ENCODE results near the gene ADPRS.

Gene ADPRS

DNA sequence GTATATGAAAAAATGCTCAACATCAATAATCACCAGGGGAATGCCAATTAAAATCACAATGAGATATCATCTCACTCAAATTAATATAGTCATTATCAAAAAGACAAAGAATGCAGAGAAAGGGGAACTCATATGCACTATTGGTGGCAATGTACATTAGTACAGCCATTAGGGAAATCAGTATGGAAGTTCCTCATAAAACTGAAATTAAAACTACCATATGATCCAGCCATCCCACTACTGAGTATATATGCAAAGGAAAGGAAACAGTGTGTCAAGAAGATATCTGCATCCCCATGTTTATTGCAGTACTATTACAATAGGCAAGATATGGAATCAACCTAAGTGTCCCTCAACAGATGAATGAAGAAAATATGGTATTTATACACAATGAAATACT, 36.9 kb upstream of the ADPRS start:
- H3K9me3 ChIP-seq (ENCODE audit: control insufficient read depth, insufficient read depth, low read depth, low read length) = no peaks in the 10 kb centered on the region
- no peak overlapping the region for H3K4me3 ChIP-seq (ENCODE audit: low read depth, low read length)
- no peak for TF ChIP-seq ZNF629 (tag by site-specific recombination; IDR thresholded peaks at IDR 0.05)
- TF ChIP-seq, protein P1, sequence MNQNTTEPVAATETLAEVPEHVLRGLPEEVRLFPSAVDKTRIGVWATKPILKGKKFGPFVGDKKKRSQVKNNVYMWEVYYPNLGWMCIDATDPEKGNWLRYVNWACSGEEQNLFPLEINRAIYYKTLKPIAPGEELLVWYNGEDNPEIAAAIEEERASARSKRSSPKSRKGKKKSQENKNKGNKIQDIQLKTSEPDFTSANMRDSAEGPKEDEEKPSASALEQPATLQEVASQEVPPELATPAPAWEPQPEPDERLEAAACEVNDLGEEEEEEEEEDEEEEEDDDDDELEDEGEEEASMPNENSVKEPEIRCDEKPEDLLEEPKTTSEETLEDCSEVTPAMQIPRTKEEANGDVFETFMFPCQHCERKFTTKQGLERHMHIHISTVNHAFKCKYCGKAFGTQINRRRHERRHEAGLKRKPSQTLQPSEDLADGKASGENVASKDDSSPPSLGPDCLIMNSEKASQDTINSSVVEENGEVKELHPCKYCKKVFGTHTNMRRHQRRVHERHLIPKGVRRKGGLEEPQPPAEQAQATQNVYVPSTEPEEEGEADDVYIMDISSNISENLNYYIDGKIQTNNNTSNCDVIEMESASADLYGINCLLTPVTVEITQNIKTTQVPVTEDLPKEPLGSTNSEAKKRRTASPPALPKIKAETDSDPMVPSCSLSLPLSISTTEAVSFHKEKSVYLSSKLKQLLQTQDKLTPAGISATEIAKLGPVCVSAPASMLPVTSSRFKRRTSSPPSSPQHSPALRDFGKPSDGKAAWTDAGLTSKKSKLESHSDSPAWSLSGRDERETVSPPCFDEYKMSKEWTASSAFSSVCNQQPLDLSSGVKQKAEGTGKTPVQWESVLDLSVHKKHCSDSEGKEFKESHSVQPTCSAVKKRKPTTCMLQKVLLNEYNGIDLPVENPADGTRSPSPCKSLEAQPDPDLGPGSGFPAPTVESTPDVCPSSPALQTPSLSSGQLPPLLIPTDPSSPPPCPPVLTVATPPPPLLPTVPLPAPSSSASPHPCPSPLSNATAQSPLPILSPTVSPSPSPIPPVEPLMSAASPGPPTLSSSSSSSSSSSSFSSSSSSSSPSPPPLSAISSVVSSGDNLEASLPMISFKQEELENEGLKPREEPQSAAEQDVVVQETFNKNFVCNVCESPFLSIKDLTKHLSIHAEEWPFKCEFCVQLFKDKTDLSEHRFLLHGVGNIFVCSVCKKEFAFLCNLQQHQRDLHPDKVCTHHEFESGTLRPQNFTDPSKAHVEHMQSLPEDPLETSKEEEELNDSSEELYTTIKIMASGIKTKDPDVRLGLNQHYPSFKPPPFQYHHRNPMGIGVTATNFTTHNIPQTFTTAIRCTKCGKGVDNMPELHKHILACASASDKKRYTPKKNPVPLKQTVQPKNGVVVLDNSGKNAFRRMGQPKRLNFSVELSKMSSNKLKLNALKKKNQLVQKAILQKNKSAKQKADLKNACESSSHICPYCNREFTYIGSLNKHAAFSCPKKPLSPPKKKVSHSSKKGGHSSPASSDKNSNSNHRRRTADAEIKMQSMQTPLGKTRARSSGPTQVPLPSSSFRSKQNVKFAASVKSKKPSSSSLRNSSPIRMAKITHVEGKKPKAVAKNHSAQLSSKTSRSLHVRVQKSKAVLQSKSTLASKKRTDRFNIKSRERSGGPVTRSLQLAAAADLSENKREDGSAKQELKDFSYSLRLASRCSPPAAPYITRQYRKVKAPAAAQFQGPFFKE (tag by site-specific recombination; IDR thresholded peaks at IDR 0.05; ENCODE audit: borderline replicate concordance) = no peak
- TF ChIP-seq, protein P2, sequence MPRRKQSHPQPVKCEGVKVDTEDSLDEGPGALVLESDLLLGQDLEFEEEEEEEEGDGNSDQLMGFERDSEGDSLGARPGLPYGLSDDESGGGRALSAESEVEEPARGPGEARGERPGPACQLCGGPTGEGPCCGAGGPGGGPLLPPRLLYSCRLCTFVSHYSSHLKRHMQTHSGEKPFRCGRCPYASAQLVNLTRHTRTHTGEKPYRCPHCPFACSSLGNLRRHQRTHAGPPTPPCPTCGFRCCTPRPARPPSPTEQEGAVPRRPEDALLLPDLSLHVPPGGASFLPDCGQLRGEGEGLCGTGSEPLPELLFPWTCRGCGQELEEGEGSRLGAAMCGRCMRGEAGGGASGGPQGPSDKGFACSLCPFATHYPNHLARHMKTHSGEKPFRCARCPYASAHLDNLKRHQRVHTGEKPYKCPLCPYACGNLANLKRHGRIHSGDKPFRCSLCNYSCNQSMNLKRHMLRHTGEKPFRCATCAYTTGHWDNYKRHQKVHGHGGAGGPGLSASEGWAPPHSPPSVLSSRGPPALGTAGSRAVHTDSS (tag by site-specific recombination; IDR thresholded peaks at IDR 0.05) = no peak
- peak; percentile 57; the same call in 1 of the 2 replicates for TF ChIP-seq ZNF664 (tag by site-specific recombination; IDR thresholded peaks at IDR 0.05)
- TF ChIP-seq ZNF660 (tag by site-specific recombination; IDR thresholded peaks at IDR 0.05) = no peak
- TF ChIP-seq GLIS1 (tag by site-specific recombination; IDR thresholded peaks at IDR 0.05) = no peak
- H3K36me3 ChIP-seq (ENCODE audit: control insufficient read depth in 2 of 2, insufficient read depth in 1 of 2, low read length in 2 of 2) = peaks cover 9 to 30% of the 10 kb centered on the region in 2 experiments; a peak in 2 of 3 replicates
- ChIA-PET POLR2A (no interaction called here), CTCF (interaction anchor here (0.6 kb wide), 1 partner anchor 190 kb away, joined by 3 read pairs; no protein-coding TSS in a partner anchor)
- no peak overlapping the region for H3K27ac ChIP-seq (ENCODE audit: extremely low read depth, low read depth, low read length)
- no peaks in the 10 kb centered on the region for H3K4me1 ChIP-seq (ENCODE audit: control insufficient read depth, insufficient read depth, low read length)

DNA sequence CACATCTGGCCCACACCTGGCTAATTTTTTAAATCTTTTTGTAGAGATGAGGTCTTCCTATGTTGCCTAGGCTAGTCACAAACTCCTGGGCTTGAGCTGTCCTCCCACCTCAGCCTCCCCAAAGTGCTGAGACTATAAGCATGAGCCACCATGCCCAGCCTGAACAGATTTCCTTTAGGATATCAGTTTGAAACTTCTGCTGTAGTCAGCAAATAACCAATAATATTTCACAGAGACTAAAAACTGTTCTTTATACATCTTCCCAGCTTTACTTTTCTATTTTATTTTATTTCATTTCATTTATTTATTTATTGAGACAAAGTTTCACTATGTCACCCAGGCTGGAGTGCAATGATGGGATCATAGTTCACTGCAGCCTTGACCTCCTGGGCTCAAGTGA, 34.7 kb upstream of the ADPRS start:
- POLR2A ChIA-PET = interaction anchor here (1.1 kb wide), 1 partner anchor 105 kb away, joined by 3 read pairs; no protein-coding TSS in a partner anchor
- Histone ChIP-seq H3K9me3 (ENCODE audit: control insufficient read depth, insufficient read depth, low read depth, low read length) (no peaks in the 10 kb centered on the region), H3K4me1 (ENCODE audit: control insufficient read depth, insufficient read depth, low read length) (no peaks in the 10 kb centered on the region), H3K36me3 (ENCODE audit: control insufficient read depth in 2 of 2, insufficient read depth in 1 of 2, low read length in 2 of 2) (peaks cover 0 to 11% of the 10 kb centered on the region in 2 experiments; a peak in 2 of 3 replicates), H3K4me3 (ENCODE audit: low read depth, low read length) (no peak overlapping the region), H3K27ac (ENCODE audit: extremely low read depth, low read depth, low read length) (no peak overlapping the region)
- TF ChIP-seq ZNF37A (tag by site-specific recombination; IDR thresholded peaks at IDR 0.05) (no peak), ZNF248 (tag by site-specific recombination; IDR thresholded peaks at IDR 0.05) (no peak), ZIC2 (tag by site-specific recombination; IDR thresholded peaks at IDR 0.05) (no peak), ZNF404 (tag by site-specific recombination; IDR thresholded peaks at IDR 0.05) (no peak), ZNF174 (tag by site-specific recombination; IDR thresholded peaks at IDR 0.05) (no peak), ZNF121 (tag by site-specific recombination; IDR thresholded peaks at IDR 0.05) (no peak), MYNN (tag by site-specific recombination; IDR thresholded peaks at IDR 0.05; ENCODE audit: borderline replicate concordance) (no peak), ZNF701 (tag by site-specific recombination; IDR thresholded peaks at IDR 0.05) (no peak), ZNF561 (tag by site-specific recombination; IDR thresholded peaks at IDR 0.05; ENCODE audit: borderline replicate concordance) (no peak), ZFP37 (tag by site-specific recombination; IDR thresholded peaks at IDR 0.05) (no peak)
- TF ChIP-seq, protein P3, sequence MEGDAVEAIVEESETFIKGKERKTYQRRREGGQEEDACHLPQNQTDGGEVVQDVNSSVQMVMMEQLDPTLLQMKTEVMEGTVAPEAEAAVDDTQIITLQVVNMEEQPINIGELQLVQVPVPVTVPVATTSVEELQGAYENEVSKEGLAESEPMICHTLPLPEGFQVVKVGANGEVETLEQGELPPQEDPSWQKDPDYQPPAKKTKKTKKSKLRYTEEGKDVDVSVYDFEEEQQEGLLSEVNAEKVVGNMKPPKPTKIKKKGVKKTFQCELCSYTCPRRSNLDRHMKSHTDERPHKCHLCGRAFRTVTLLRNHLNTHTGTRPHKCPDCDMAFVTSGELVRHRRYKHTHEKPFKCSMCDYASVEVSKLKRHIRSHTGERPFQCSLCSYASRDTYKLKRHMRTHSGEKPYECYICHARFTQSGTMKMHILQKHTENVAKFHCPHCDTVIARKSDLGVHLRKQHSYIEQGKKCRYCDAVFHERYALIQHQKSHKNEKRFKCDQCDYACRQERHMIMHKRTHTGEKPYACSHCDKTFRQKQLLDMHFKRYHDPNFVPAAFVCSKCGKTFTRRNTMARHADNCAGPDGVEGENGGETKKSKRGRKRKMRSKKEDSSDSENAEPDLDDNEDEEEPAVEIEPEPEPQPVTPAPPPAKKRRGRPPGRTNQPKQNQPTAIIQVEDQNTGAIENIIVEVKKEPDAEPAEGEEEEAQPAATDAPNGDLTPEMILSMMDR (tag by site-specific recombination; IDR thresholded peaks at IDR 0.05) = no peak
- TF ChIP-seq, protein P4, sequence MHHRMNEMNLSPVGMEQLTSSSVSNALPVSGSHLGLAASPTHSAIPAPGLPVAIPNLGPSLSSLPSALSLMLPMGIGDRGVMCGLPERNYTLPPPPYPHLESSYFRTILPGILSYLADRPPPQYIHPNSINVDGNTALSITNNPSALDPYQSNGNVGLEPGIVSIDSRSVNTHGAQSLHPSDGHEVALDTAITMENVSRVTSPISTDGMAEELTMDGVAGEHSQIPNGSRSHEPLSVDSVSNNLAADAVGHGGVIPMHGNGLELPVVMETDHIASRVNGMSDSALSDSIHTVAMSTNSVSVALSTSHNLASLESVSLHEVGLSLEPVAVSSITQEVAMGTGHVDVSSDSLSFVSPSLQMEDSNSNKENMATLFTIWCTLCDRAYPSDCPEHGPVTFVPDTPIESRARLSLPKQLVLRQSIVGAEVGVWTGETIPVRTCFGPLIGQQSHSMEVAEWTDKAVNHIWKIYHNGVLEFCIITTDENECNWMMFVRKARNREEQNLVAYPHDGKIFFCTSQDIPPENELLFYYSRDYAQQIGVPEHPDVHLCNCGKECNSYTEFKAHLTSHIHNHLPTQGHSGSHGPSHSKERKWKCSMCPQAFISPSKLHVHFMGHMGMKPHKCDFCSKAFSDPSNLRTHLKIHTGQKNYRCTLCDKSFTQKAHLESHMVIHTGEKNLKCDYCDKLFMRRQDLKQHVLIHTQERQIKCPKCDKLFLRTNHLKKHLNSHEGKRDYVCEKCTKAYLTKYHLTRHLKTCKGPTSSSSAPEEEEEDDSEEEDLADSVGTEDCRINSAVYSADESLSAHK (tag by site-specific recombination; IDR thresholded peaks at IDR 0.05) = no peak
- CTCF ChIA-PET = no interaction called here

All from HEK293 (cell line).